Spleen (tissue), 7 donors: ENCODE measurements around the gene ST6GALNAC3.

Experiments
- POLR2A ChIP-seq, 3 donors: fragments of 450-650 bp; IDR thresholded peaks; one replicate each; pipeline ENCODE4 v1.5.1; 2017; ENCODE audit warnings: antibody characterized with exemption in 3 of 3, mild to moderate bottlenecking in 1 of 3
- POLR2AphosphoS5 ChIP-seq, 3 donors: sonication (generic); formaldehyde crosslinking; IDR thresholded peaks; one replicate each; pipeline ENCODE4 v1.5.1; 2017; ENCODE audit warnings: antibody characterized with exemption in 3 of 3
- TF ChIP-seq, protein P1 (sequence below), 11 experiments: fragments of 200-600 bp in 7 of 11; fragments of 450-650 bp in 4 of 11; sonication (generic) in 4 of 11; IDR thresholded peaks in 8 of 11; conservative IDR thresholded peaks in 3 of 11; 1 replicate in 7 of 11; 2 replicates in 4 of 11; pipeline versions ENCODE4 v1.4.0 to v1.8.0; 2016 to 2021; ENCODE audit warnings: antibody characterized with exemption in 11 of 11, inconsistent platforms in 4 of 11, mild to moderate bottlenecking in 1 of 11
- donor health status: DM: no; HTN: no; CAD: no; lungs with moderate emphysema.
- donor health status: DM: no; HTN: no; CAD: no.
- donor health status: DM: no; HTN: no; CAD: no.

DNA sequence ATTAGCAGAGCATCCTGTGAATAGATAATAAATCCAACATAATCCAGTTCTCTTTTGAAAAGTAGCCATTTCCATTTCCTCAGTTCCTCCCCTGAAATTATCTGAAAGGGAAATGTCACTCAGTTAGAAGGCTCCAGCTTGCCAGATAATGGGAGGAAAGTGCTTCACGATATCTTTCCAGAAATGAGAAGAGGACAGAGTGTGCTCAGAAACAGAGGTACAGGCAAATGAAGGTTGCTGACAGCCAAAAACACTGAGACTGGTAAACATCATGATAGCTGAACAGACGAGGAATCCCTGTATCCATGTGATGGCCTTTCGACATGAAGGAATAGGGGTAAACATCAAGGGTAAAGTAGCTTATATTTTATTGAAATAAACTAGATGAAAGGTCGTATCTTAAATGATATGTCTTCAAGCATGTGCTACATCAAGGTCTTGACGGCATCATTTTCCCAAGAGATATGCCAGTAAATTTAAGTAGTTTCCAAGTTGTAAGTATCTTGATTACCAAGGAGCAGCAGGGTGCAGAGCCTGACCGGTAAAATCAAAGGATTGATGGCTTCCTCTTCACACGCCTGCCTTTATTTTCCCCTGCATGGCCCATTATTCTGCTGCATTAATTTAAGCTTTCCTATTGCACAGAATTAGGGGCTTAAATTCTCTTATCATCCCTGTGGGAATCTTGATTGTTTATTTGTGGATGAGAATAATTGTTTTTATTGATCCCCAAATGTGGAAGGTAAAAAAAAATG is 548.4 kb downstream of the ST6GALNAC3 start:
- TF ChIP-seq, protein P1, sequence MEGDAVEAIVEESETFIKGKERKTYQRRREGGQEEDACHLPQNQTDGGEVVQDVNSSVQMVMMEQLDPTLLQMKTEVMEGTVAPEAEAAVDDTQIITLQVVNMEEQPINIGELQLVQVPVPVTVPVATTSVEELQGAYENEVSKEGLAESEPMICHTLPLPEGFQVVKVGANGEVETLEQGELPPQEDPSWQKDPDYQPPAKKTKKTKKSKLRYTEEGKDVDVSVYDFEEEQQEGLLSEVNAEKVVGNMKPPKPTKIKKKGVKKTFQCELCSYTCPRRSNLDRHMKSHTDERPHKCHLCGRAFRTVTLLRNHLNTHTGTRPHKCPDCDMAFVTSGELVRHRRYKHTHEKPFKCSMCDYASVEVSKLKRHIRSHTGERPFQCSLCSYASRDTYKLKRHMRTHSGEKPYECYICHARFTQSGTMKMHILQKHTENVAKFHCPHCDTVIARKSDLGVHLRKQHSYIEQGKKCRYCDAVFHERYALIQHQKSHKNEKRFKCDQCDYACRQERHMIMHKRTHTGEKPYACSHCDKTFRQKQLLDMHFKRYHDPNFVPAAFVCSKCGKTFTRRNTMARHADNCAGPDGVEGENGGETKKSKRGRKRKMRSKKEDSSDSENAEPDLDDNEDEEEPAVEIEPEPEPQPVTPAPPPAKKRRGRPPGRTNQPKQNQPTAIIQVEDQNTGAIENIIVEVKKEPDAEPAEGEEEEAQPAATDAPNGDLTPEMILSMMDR (IDR thresholded peaks at IDR 0.05 in 8 of 11, conservative IDR thresholded peaks at IDR 0.05 in 3 of 11): no peak
- TF ChIP-seq POLR2AphosphoS5 (IDR thresholded peaks at IDR 0.05) (no peak), POLR2A (IDR thresholded peaks at IDR 0.05) (no peak)
